ENCODE measurements around the gene ASPHD2.
A peak's percentile ranks its signal among the peaks of the same experiment; 100 is the strongest.

ASPHD2 gene

DNA sequence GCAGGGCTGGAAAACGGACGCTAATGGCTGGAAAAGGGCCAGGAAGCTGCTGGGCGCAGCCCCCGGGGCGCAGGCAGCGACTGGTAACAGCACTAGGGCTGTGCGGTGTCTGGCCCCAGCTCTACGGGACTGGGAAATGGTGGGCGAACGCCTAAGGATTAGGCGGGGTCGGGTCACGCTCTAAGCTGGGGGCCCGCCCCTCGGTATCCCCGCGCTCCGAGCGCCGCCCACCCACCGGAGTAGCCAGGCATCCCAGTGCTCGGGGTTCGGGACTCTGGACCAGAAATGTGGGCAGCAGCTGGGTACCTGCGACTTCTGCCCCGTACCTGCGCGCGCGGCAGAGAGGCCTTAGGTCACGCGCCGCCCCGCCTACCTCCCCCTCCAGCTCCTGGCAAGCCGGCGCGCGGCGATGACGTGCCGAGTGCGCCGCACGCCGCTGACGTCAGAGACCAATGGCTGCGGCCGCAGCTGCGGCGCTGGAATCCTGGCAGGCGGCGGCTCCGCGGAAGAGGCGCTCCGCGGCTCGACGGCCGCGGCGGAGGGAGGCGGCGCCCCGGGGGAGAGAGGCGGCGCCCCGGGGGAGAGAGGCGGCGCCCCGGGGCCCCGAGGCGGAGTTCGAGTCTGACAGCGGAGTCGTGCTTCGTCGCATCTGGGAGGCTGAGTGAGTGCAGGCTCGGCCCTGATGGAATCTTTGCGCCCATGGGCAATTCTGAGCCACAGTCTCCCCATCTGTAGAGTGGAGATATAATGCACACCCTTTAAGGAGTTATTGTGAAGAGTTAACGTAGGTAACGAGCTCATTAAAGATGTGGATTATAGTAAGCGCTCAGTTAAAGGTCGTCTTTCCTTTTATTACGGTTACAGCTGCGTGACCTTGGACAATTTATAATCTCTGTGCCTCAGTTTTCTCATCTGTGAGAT is 54.6 kb downstream of the ASPHD2 start, which contains the start of the genes HPS4 and SRRD:
HPS4 (minus strand) TSS at position 345 of the 921 bp plus-strand sequence. CDS start 2,021 bp downstream, outside the sequence.
SRRD (plus strand) TSS at position 439 of the 921 bp plus-strand sequence; CDS start at position 453, 14 bp downstream.
- ChIA-PET CTCF (interaction anchor here (0.9 to 3.5 kb wide), 10 partner anchors 9 to 182 kb away, joined by 3 to 11 read pairs (median 4); no protein-coding TSS in a partner anchor), POLR2A (interaction anchor here (0.8 to 1.8 kb wide), 4 partner anchors 8 to 89 kb away, joined by 3 to 8 read pairs (median 4); no protein-coding TSS in a partner anchor)
- Histone ChIP-seq H3K27me3 (replicated peaks in 2 of 5; ENCODE audit: control insufficient read depth in 4 of 5, insufficient read depth in 5 of 5, low read length in 4 of 5) (no peaks in the 10 kb centered on the region), H3K4me1 (ENCODE audit: control extremely low read depth in 1 of 4, control insufficient read depth in 4 of 4, insufficient read depth in 4 of 4, low read length in 3 of 4) (peaks cover 43 to 63% (median 58%) of the 10 kb centered on the region in 4 experiments), H3K9me3 (ENCODE audit: control extremely low read depth in 1 of 5, control insufficient read depth in 4 of 5, insufficient read depth in 2 of 5, low read depth in 1 of 5, low read length in 4 of 5) (no peaks in the 10 kb centered on the region), H3K4me3 (ENCODE audit: control insufficient read depth in 1 of 7, extremely low read depth in 1 of 7, insufficient read depth in 4 of 7, low read depth in 2 of 7, low read length in 6 of 7) (peak within 1 kb of the TSS; percentile 64 to 98 (median 82)), H3K36me3 (ENCODE audit: control insufficient read depth in 4 of 4, insufficient read depth in 4 of 4, low read length in 3 of 4) (peaks cover 0 to 34% (median 8%) of the 10 kb centered on the region in 4 experiments), H3K27ac (ENCODE audit: insufficient read depth in 1 of 2, low read depth in 1 of 2, low read length in 2 of 2, poor library complexity in 1 of 2, severe bottlenecking in 2 of 2) (peak within 1 kb of the TSS; percentile 93 to 96)
- WGBS (ENCODE audit: insufficient coverage), result under 1% methylated on average over 69 of the region's 85 CpGs
- DNase-seq, result peak; percentile 92 to 96 (median 96)

DNA sequence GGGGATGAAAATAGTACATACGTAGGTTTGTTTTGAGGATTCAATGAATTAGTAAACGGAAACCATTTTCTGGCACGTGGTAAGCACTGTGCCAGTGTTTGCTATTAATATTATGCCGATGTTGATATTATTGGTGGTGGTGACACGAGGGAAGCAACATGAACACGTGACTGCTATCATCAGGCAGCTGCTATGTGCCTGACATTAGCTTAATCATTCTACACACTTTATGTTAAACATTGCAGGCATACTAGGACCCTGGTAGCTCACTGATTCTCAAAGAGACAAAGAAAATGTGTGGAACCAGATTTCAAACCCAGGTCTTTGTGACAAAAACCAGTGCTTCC is 55.3 kb downstream of the ASPHD2 start:
- peak in 2 of 3 donors; percentile 53 to 64 for DNase-seq
- ChIA-PET CTCF (interaction anchor here (1.0 to 3.5 kb wide), 5 partner anchors 10 to 182 kb away, joined by 3 to 11 read pairs (median 4); no protein-coding TSS in a partner anchor), POLR2A (interaction anchor here (1.8 kb wide), 1 partner anchor 14 kb away, joined by 8 read pairs; no protein-coding TSS in a partner anchor)
- peaks cover under 1 to 41% (median 12%) of the 10 kb centered on the region in 4 experiments for H3K36me3 ChIP-seq (ENCODE audit: control insufficient read depth in 4 of 4, insufficient read depth in 4 of 4, low read length in 3 of 4)
- H3K4me1 ChIP-seq (ENCODE audit: control extremely low read depth in 1 of 4, control insufficient read depth in 4 of 4, insufficient read depth in 4 of 4, low read length in 3 of 4), result peaks cover 39 to 57% (median 52%) of the 10 kb centered on the region in 4 experiments
- H3K4me3 ChIP-seq (ENCODE audit: control insufficient read depth in 1 of 7, extremely low read depth in 1 of 7, insufficient read depth in 4 of 7, low read depth in 2 of 7, low read length in 6 of 7), result peak overlapping the region in 6 of 7 experiments; percentile 73 to 98 (median 86)
- no peaks in the 10 kb centered on the region for H3K27me3 ChIP-seq (replicated peaks in 2 of 5; ENCODE audit: control insufficient read depth in 4 of 5, insufficient read depth in 5 of 5, low read length in 4 of 5)
- peak overlapping the region in 1 of 2 experiments; percentile 96 for H3K27ac ChIP-seq (ENCODE audit: insufficient read depth in 1 of 2, low read depth in 1 of 2, low read length in 2 of 2, poor library complexity in 1 of 2, severe bottlenecking in 2 of 2)
- H3K9me3 ChIP-seq (ENCODE audit: control extremely low read depth in 1 of 5, control insufficient read depth in 4 of 5, insufficient read depth in 2 of 5, low read depth in 1 of 5, low read length in 4 of 5), result no peaks in the 10 kb centered on the region
- WGBS (ENCODE audit: insufficient coverage), result 3% methylated on average over 3 of the region's 6 CpGs

DNA sequence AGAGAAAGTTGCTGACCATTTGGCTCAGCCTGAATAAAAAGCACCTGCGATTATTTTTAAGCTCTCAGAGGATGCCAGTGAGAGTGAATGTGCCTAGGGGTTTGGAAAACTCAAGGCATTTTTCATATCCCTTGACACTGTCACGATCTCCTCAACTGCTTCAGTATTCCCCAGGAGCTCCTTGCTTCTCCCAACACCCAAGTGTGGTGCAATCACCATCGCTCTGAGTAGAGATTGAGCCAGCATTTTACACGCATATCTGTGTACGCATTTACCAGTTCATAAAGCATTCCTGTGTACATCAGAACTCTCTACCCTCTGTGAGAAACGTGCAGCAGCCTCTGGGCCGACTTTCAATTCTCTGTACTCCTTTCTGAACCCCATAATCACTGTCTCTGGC is 56.0 kb downstream of the ASPHD2 start:
- ChIA-PET POLR2A (interaction anchor here (1.8 kb wide), 1 partner anchor 13 kb away, joined by 8 read pairs; no protein-coding TSS in a partner anchor), CTCF (interaction anchor here (1.0 to 3.5 kb wide), 4 partner anchors 10 to 17 kb away, joined by 3 to 11 read pairs (median 4); no protein-coding TSS in a partner anchor)
- peaks cover 35 to 50% (median 45%) of the 10 kb centered on the region in 4 experiments for H3K4me1 ChIP-seq (ENCODE audit: control extremely low read depth in 1 of 4, control insufficient read depth in 4 of 4, insufficient read depth in 4 of 4, low read length in 3 of 4)
- peak overlapping the region in 1 of 2 experiments; percentile 28 for H3K27ac ChIP-seq (ENCODE audit: insufficient read depth in 1 of 2, low read depth in 1 of 2, low read length in 2 of 2, poor library complexity in 1 of 2, severe bottlenecking in 2 of 2)
- no peak for DNase-seq
- H3K9me3 ChIP-seq (ENCODE audit: control extremely low read depth in 1 of 5, control insufficient read depth in 4 of 5, insufficient read depth in 2 of 5, low read depth in 1 of 5, low read length in 4 of 5), result no peaks in the 10 kb centered on the region
- peaks cover 3 to 47% (median 16%) of the 10 kb centered on the region in 4 experiments for H3K36me3 ChIP-seq (ENCODE audit: control insufficient read depth in 4 of 4, insufficient read depth in 4 of 4, low read length in 3 of 4)
- peak overlapping the region in 3 of 7 experiments; percentile 19 to 98 (median 82) for H3K4me3 ChIP-seq (ENCODE audit: control insufficient read depth in 1 of 7, extremely low read depth in 1 of 7, insufficient read depth in 4 of 7, low read depth in 2 of 7, low read length in 6 of 7)
- WGBS (ENCODE audit: insufficient coverage), result 77% methylated on average over 7 of the region's 7 CpGs
- H3K27me3 ChIP-seq (replicated peaks in 2 of 5; ENCODE audit: control insufficient read depth in 4 of 5, insufficient read depth in 5 of 5, low read length in 4 of 5), result no peaks in the 10 kb centered on the region

DNA sequence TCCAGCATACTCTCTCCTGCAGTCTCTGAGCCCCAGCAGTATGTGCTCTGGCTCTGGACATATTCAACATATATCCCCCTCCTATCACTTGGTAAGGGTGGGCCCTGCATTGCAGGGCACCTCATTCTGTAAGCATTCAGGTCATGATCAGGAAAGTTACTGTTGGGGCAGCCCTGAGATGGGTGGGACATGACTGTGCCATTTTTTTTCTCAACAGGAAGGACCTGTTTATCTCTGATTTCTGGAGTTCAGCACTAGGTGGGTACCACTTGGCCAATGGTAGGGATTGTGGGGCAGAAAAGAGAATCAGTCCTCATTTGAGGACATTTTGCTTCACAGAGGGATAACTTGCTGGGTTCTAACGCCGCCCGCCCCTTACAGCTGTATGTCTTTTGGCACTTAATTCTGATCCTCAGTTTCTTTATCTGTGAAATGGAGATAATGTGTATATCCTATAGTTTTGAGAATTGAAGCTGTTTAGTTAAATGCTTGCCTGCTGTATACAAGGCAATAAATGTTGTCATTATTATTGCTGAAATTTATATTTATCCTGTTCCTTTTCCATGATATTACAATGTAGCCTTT is 56.8 kb downstream of the ASPHD2 start:
- no peaks in the 10 kb centered on the region for H3K27me3 ChIP-seq (replicated peaks in 2 of 5; ENCODE audit: control insufficient read depth in 4 of 5, insufficient read depth in 5 of 5, low read length in 4 of 5)
- peaks cover 6 to 55% (median 23%) of the 10 kb centered on the region in 4 experiments for H3K36me3 ChIP-seq (ENCODE audit: control insufficient read depth in 4 of 4, insufficient read depth in 4 of 4, low read length in 3 of 4)
- POLR2A ChIA-PET, result no interaction called here
- H3K4me3 ChIP-seq (ENCODE audit: control insufficient read depth in 1 of 7, extremely low read depth in 1 of 7, insufficient read depth in 4 of 7, low read depth in 2 of 7, low read length in 6 of 7), result no peak overlapping the region
- H3K4me1 ChIP-seq (ENCODE audit: control extremely low read depth in 1 of 4, control insufficient read depth in 4 of 4, insufficient read depth in 4 of 4, low read length in 3 of 4), result peaks cover 27 to 41% (median 37%) of the 10 kb centered on the region in 4 experiments
- peak; percentile 30 to 75 (median 57) for DNase-seq
- no CpG with 5 or more reads among the region's 3 CpGs for WGBS (ENCODE audit: insufficient coverage)
- CTCF ChIA-PET, result interaction anchor here (1.0 to 3.5 kb wide), 2 partner anchors 9 to 16 kb away, joined by 3 to 11 read pairs; no protein-coding TSS in a partner anchor
- H3K9me3 ChIP-seq (ENCODE audit: control extremely low read depth in 1 of 5, control insufficient read depth in 4 of 5, insufficient read depth in 2 of 5, low read depth in 1 of 5, low read length in 4 of 5), result no peaks in the 10 kb centered on the region
- H3K27ac ChIP-seq (ENCODE audit: insufficient read depth in 1 of 2, low read depth in 1 of 2, low read length in 2 of 2, poor library complexity in 1 of 2, severe bottlenecking in 2 of 2), result peak overlapping the region in 1 of 2 experiments; percentile 31

DNA sequence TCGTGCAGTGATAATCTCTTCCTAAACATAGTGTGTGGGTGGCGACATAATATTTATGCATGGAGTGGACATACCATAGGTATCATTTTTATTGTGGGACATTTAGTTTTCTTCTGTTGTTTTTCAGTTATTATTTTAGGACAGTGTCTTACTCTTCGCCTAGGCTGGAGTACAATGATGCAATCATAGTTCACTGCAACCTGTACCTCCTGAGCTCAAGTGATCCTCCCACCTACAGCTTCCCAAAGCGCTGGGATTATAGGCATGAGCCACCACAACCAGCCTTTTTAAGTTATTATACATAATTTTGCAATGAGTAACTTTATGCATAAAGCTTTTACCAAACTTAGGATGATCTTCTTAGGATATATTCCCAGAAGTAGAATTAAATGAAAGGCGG is 57.3 kb downstream of the ASPHD2 start:
- H3K4me3 ChIP-seq (ENCODE audit: control insufficient read depth in 1 of 7, extremely low read depth in 1 of 7, insufficient read depth in 4 of 7, low read depth in 2 of 7, low read length in 6 of 7), result no peak overlapping the region
- peaks cover 22 to 36% (median 32%) of the 10 kb centered on the region in 4 experiments for H3K4me1 ChIP-seq (ENCODE audit: control extremely low read depth in 1 of 4, control insufficient read depth in 4 of 4, insufficient read depth in 4 of 4, low read length in 3 of 4)
- H3K36me3 ChIP-seq (ENCODE audit: control insufficient read depth in 4 of 4, insufficient read depth in 4 of 4, low read length in 3 of 4), result peaks cover 7 to 55% (median 25%) of the 10 kb centered on the region in 4 experiments
- WGBS (ENCODE audit: insufficient coverage), result no CpG with 5 or more reads among the region's 5 CpGs
- no peaks in the 10 kb centered on the region for H3K27me3 ChIP-seq (replicated peaks in 2 of 5; ENCODE audit: control insufficient read depth in 4 of 5, insufficient read depth in 5 of 5, low read length in 4 of 5)
- ChIA-PET CTCF (interaction anchor here (0.8 to 3.5 kb wide), 3 partner anchors 8 to 17 kb away, joined by 4 to 11 read pairs (median 5); no protein-coding TSS in a partner anchor), POLR2A (no interaction called here)
- no peak for DNase-seq
- no peak overlapping the region for H3K27ac ChIP-seq (ENCODE audit: insufficient read depth in 1 of 2, low read depth in 1 of 2, low read length in 2 of 2, poor library complexity in 1 of 2, severe bottlenecking in 2 of 2)
- H3K9me3 ChIP-seq (ENCODE audit: control extremely low read depth in 1 of 5, control insufficient read depth in 4 of 5, insufficient read depth in 2 of 5, low read depth in 1 of 5, low read length in 4 of 5), result no peaks in the 10 kb centered on the region

DNA sequence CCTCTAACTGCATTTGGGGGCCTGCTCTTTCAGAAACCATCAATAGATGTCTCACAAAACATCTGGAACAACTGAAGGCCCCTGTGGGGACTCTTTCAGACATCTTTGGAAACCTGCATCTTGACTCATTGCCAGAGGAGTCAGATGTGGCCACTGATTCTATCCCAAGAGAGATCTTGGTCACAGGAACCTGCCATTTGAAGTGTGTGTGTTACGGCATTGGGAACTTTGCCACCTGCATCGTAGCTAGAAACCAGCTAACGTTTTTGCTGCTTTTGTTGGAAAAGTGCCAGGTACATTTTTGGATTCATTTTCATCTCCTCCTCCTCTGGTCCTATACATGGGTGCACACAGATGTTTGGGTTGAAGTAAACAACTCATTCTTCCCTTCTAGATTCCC is 58.9 kb downstream of the ASPHD2 start:
- H3K27me3 ChIP-seq (replicated peaks in 2 of 5; ENCODE audit: control insufficient read depth in 4 of 5, insufficient read depth in 5 of 5, low read length in 4 of 5), result no peaks in the 10 kb centered on the region
- peaks cover 15 to 66% (median 39%) of the 10 kb centered on the region in 4 experiments for H3K36me3 ChIP-seq (ENCODE audit: control insufficient read depth in 4 of 4, insufficient read depth in 4 of 4, low read length in 3 of 4)
- DNase-seq, result no peak
- POLR2A ChIA-PET, result no interaction called here
- CTCF ChIA-PET, result no interaction called here
- peaks cover 11 to 20% (median 16%) of the 10 kb centered on the region in 4 experiments for H3K4me1 ChIP-seq (ENCODE audit: control extremely low read depth in 1 of 4, control insufficient read depth in 4 of 4, insufficient read depth in 4 of 4, low read length in 3 of 4)
- no peak overlapping the region for H3K4me3 ChIP-seq (ENCODE audit: control insufficient read depth in 1 of 7, extremely low read depth in 1 of 7, insufficient read depth in 4 of 7, low read depth in 2 of 7, low read length in 6 of 7)
- WGBS (ENCODE audit: insufficient coverage), result 80% methylated on average over 3 of the region's 3 CpGs
- H3K9me3 ChIP-seq (ENCODE audit: control extremely low read depth in 1 of 5, control insufficient read depth in 4 of 5, insufficient read depth in 2 of 5, low read depth in 1 of 5, low read length in 4 of 5), result no peaks in the 10 kb centered on the region
- H3K27ac ChIP-seq (ENCODE audit: insufficient read depth in 1 of 2, low read depth in 1 of 2, low read length in 2 of 2, poor library complexity in 1 of 2, severe bottlenecking in 2 of 2), result no peak overlapping the region

All from common myeloid progenitor, CD34-positive (primary cell).